Keratinocyte (primary cell): Measurements from ENCODE around the gene FOXD2. TPM values are rescaled to one million over a fixed set of nuclear protein-coding genes. Genes with fewer than 3 reads are reported as not detected.

Experiments used
- DNase-seq: peaks from one replicate; pipeline ENCODE4 v3.0.0-alpha.2; 2011; ENCODE audit warnings: low read depth, missing footprints, low spot score
- FAIRE-seq: peaks from 2 replicates; lab custom pipeline; 2011; peaks lifted over from hg19 to GRCh38; lab: Jason Lieb, UNC
- H2AFZ ChIP-seq: 2 replicates; pipeline ENCODE4 v1.6.0; 2012; ENCODE audit warnings: low read length, control low read depth, inconsistent platforms; ENCODE audit not compliant: control insufficient read depth
- H3K27ac ChIP-seq: 2 replicates; pipeline ENCODE4 v1.5.1; 2011; ENCODE audit warnings: low read length; ENCODE audit not compliant: control insufficient read depth, insufficient read depth
- H3K27me3 ChIP-seq: 3 replicates; pipeline ENCODE4 v1.6.0; 2011; ENCODE audit warnings: low read length; ENCODE audit not compliant: control insufficient read depth, insufficient read depth; ENCODE audit errors: extremely low read depth
- H3K36me3 ChIP-seq, 2 experiments: 2 replicates in 1 of 2; 3 replicates in 1 of 2; pipeline ENCODE4 v1.5.1; 2011; ENCODE audit warnings: low read length in 2 of 2, mild to moderate bottlenecking in 1 of 2; ENCODE audit not compliant: control insufficient read depth in 2 of 2, insufficient read depth in 2 of 2; ENCODE audit errors: extremely low read depth in 1 of 2
- H3K4me1 ChIP-seq: 3 replicates; pipeline ENCODE4 v1.5.1; 2011; ENCODE audit warnings: low read length; ENCODE audit not compliant: control insufficient read depth, insufficient read depth; ENCODE audit errors: extremely low read depth
- H3K4me2 ChIP-seq: 3 replicates; pipeline ENCODE4 v1.6.0; 2011; ENCODE audit warnings: low read depth, low read length; ENCODE audit not compliant: control insufficient read depth, insufficient read depth; ENCODE audit errors: extremely low read depth
- H3K4me3 ChIP-seq, 3 experiments: fragments of 200-600 bp in 1 of 3; sonication (generic) in 1 of 3; 2 replicates in 2 of 3; 3 replicates in 1 of 3; pipeline ENCODE4 v1.5.1; 2011 to 2016; ENCODE audit warnings: low read length in 3 of 3, mild to moderate bottlenecking in 3 of 3, control low read depth in 2 of 3, inconsistent platforms in 1 of 3, low read depth in 1 of 3, mixed read lengths in 1 of 3, mixed run types in 1 of 3, moderate library complexity in 1 of 3; ENCODE audit not compliant: control insufficient read depth in 2 of 3, insufficient read depth in 2 of 3; ENCODE audit errors: extremely low read depth in 1 of 3
- H3K79me2 ChIP-seq: 2 replicates; pipeline ENCODE4 v1.6.0; 2012; ENCODE audit warnings: low read length; ENCODE audit not compliant: control insufficient read depth, insufficient read depth
- H3K9ac ChIP-seq: 3 replicates; pipeline ENCODE4 v1.6.0; 2011; ENCODE audit warnings: low read length; ENCODE audit not compliant: control insufficient read depth, insufficient read depth; ENCODE audit errors: extremely low read depth
- H3K9me1 ChIP-seq: 3 replicates; pipeline ENCODE4 v1.6.0; 2011; ENCODE audit warnings: low read length; ENCODE audit not compliant: control insufficient read depth, insufficient read depth; ENCODE audit errors: extremely low read depth
- H3K9me3 ChIP-seq: 2 replicates; pipeline ENCODE4 v1.5.1; 2012; ENCODE audit warnings: low read depth, low read length; ENCODE audit not compliant: control insufficient read depth
- H4K20me1 ChIP-seq: 3 replicates; pipeline ENCODE4 v1.6.0; 2011; ENCODE audit warnings: low read length; ENCODE audit not compliant: control insufficient read depth, insufficient read depth; ENCODE audit errors: extremely low read depth
- CTCF ChIP-seq, 3 experiments: IDR thresholded peaks in 1 of 3; conservative IDR thresholded peaks in 1 of 3; optimal IDR thresholded peaks in 1 of 3; 2 replicates in 2 of 3; 3 replicates in 1 of 3; pipeline versions ENCODE3 to v1.5.1; 2011; ENCODE audit warnings: low read length in 3 of 3, mild to moderate bottlenecking in 3 of 3, moderate library complexity in 2 of 3, control low read depth in 1 of 3, inconsistent platforms in 1 of 3; ENCODE audit not compliant: insufficient read depth in 2 of 3; ENCODE audit errors: extremely low read depth in 1 of 3
- EZH2 ChIP-seq: IDR thresholded peaks from one replicate; pipeline ENCODE4 v1.6.1; 2012; ENCODE audit warnings: inconsistent platforms, mild to moderate bottlenecking, low read length, moderate library complexity
- dilution Hi-C: fragments of 300-500 bp; cut with MboI; formaldehyde crosslinking; loops from one replicate; pipeline ENCODE4 v1.7.0; 2020; ENCODE audit warnings: low sequenced_read_pairs; ENCODE audit not compliant: extremely low pct_ligation_motif_present
- polyA plus RNA-seq, 5 experiments: library from polyadenylated mRNA; depleted of rRNA in 3 of 5; stranded (reverse) in 3 of 5; stranded (forward) in 1 of 5; unstranded in 1 of 5; fragments of >200 nt; gene quantifications; 1 replicate in 1 of 5; 2 replicates in 3 of 5; 3 replicates in 1 of 5; pipeline versions ENCODE4 v1.2.1 to v1.2.3, GENCODE V29; 2011 to 2012; ENCODE audit warnings: missing spikeins in 2 of 5, low read depth in 1 of 5, low replicate concordance in 1 of 5

FOXD2 gene
- polyA plus RNA-seq, 1 donor (not counting 4 experiments of a cell fraction or from before 2014, with no cell fraction given) = 0.04 TPM

- Histone ChIP-seq H3K9me1 (no peaks in the 10 kb centered on the region), H2AFZ (peak overlapping the region; percentile 22), H4K20me1 (no peaks in the 10 kb centered on the region), H3K36me3 (no peaks in the 10 kb centered on the region), H3K9ac (peak overlapping the region; percentile 22), H3K4me1 (peaks cover 51% of the 10 kb centered on the region), H3K27me3 (peaks cover 28% of the 10 kb centered on the region), H3K4me2 (peak overlapping the region; percentile 50), H3K79me2 (peaks cover 4% of the 10 kb centered on the region), H3K27ac (no peak overlapping the region), H3K4me3 (peak overlapping the region; percentile 20 to 56 (median 54)), H3K9me3 (no peaks in the 10 kb centered on the region)
- no peak for DNase-seq
- no peak for TF ChIP-seq EZH2
- no peak for TF ChIP-seq CTCF (optimal IDR thresholded peaks at IDR 0.05 in 1 of 3, IDR thresholded peaks at IDR 0.05 in 1 of 3, conservative IDR thresholded peaks at IDR 0.05 in 1 of 3; ENCODE audit: extremely low read depth in 1 of 3, insufficient read depth in 2 of 3, low read length in 3 of 3)
- dilution Hi-C loops = no loop called here
- peak; percentile 36 for FAIRE-seq
Observed at GRCh38 chr1:47434051-47434842, 3.6 kb upstream of the FOXD2 start.

GRCh38 chr1:47435506-47436303 is 2.1 kb upstream of the FOXD2 start:
- dilution Hi-C loops = no loop called here
- H3K79me2 ChIP-seq = peaks cover 4% of the 10 kb centered on the region
- TF ChIP-seq EZH2 (no peak), CTCF (optimal IDR thresholded peaks at IDR 0.05 in 1 of 3, IDR thresholded peaks at IDR 0.05 in 1 of 3, conservative IDR thresholded peaks at IDR 0.05 in 1 of 3; ENCODE audit: extremely low read depth in 1 of 3, insufficient read depth in 2 of 3, low read length in 3 of 3) (no peak)
- no peaks in the 10 kb centered on the region for H3K9me1 ChIP-seq
- H3K27ac ChIP-seq = no peak overlapping the region
- peaks cover 4% of the 10 kb centered on the region for H4K20me1 ChIP-seq
- H3K9me3 ChIP-seq = no peaks in the 10 kb centered on the region
- H2AFZ ChIP-seq = no peak overlapping the region
- H3K4me2 ChIP-seq = peak overlapping the region; percentile 90
- no peak overlapping the region for H3K9ac ChIP-seq
- FAIRE-seq = no peak
- H3K4me3 ChIP-seq = peak overlapping the region in 1 of 3 experiments; percentile 87
- H3K4me1 ChIP-seq = peaks cover 51% of the 10 kb centered on the region
- DNase-seq = no peak
- H3K27me3 ChIP-seq = peaks cover 43% of the 10 kb centered on the region
- no peaks in the 10 kb centered on the region for H3K36me3 ChIP-seq
